PC-9 (cell line): ENCODE results near the gene SERP2.

ENCODE experiments used
- CTCF ChIP-seq: fragments of 200-600 bp; sonication (generic); conservative IDR thresholded peaks from 2 replicates; pipeline ENCODE4 v1.6.1; 2017; ENCODE audit warnings: mixed run types, antibody characterized with exemption, mild to moderate bottlenecking, moderate library complexity
- EZH2 ChIP-seq: fragments of 200-600 bp; sonication (generic); IDR thresholded peaks from 2 replicates; pipeline ENCODE4 v1.8.0; 2017; ENCODE audit warnings: antibody characterized with exemption, low read depth

- no peak for TF ChIP-seq CTCF
- no peak for TF ChIP-seq EZH2
Observed at GRCh38 chr13:44385401-44385800, 11.8 kb downstream of the SERP2 start.
